DND-41 (cell line): ENCODE data around the gene DLG1.

Experiments used
- ATAC-seq: fragments of 200-7000 bp; cut with Tn5 transposase; 3 replicates; pipeline ENCODE4 v1.9.1; 2021; ENCODE audit warnings: low read depth; ENCODE audit not compliant: insufficient read depth
- DNase-seq: peaks from one replicate; pipeline ENCODE4 v3.0.0-alpha.2; 2020
- H2AFZ ChIP-seq: 2 replicates; pipeline ENCODE4 v1.6.0; 2012; ENCODE audit warnings: low read depth, low read length
- H3K27ac ChIP-seq: 2 replicates; pipeline ENCODE4 v1.5.1; 2012; ENCODE audit warnings: low read length, inconsistent platforms
- H3K27me3 ChIP-seq: fragments of 200-600 bp; sonication (generic); 2 replicates; pipeline ENCODE4 v1.6.0; 2012; ENCODE audit warnings: low read length, mild to moderate bottlenecking, inconsistent platforms; ENCODE audit not compliant: insufficient read depth, poor library complexity
- H3K36me3 ChIP-seq: 2 replicates; pipeline ENCODE4 v1.5.1; 2012; ENCODE audit warnings: low read length, inconsistent platforms; ENCODE audit not compliant: insufficient read depth
- H3K4me1 ChIP-seq: 2 replicates; pipeline ENCODE4 v1.5.1; 2012; ENCODE audit warnings: mild to moderate bottlenecking, low read length; ENCODE audit not compliant: insufficient read depth
- H3K4me2 ChIP-seq: 2 replicates; pipeline ENCODE4 v1.6.0; 2012; ENCODE audit warnings: mild to moderate bottlenecking, moderate library complexity, low read length, inconsistent platforms; ENCODE audit not compliant: insufficient read depth
- H3K4me3 ChIP-seq, 2 experiments: fragments of 200-600 bp in 1 of 2; shearing (Covaris generic) in 1 of 2; 2 replicates each; pipeline ENCODE4 v1.5.1; 2012 to 2016; ENCODE audit warnings: inconsistent platforms in 2 of 2, low read length in 2 of 2, mild to moderate bottlenecking in 2 of 2, low read depth in 1 of 2, moderate library complexity in 1 of 2
- H3K79me2 ChIP-seq: 2 replicates; pipeline ENCODE4 v1.6.0; 2012; ENCODE audit warnings: low read length, inconsistent platforms; ENCODE audit not compliant: insufficient read depth
- H3K9ac ChIP-seq: 2 replicates; pipeline ENCODE4 v1.6.0; 2012; ENCODE audit warnings: low read depth, mild to moderate bottlenecking, inconsistent platforms, low read length, moderate library complexity
- H3K9me3 ChIP-seq: 2 replicates; pipeline ENCODE4 v1.5.1; 2012; ENCODE audit warnings: low read length, moderate library complexity, mild to moderate bottlenecking, inconsistent platforms; ENCODE audit not compliant: insufficient read depth, severe bottlenecking
- H4K20me1 ChIP-seq: 2 replicates; pipeline ENCODE4 v1.6.0; 2012; ENCODE audit warnings: low read length; ENCODE audit not compliant: insufficient read depth
- EZH2 ChIP-seq: IDR thresholded peaks from 3 replicates; pipeline ENCODE4 v1.6.1; 2012; ENCODE audit warnings: borderline replicate concordance, low read depth, mild to moderate bottlenecking, moderate library complexity, low read length, inconsistent platforms; ENCODE audit not compliant: severe bottlenecking
- TF ChIP-seq, protein P1 (sequence below): IDR thresholded peaks from 2 replicates; pipeline ENCODE4 v1.5.1; 2012; ENCODE audit warnings: borderline replicate concordance, low read length, moderate library complexity, mild to moderate bottlenecking; ENCODE audit not compliant: poor library complexity, severe bottlenecking; ENCODE audit errors: extremely low read depth

DLG1 gene

DNA sequence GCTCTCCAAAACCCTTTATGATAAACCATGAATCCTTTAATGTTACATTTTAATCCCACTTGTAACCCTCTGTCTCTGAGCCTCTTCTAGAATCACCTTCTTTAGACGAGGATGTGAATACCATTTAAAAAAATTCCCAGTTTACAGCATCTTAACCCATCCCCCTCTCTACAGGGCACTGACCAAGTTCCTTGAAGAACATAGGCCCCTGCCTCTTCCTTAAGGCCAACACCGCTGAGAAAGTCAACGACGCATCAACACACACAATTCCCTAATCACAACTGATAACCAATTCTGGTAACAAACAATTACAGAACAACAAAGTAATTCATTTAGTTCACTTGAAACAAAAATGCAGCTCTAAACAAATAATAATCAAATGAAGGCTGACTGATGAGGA lies 130.3 kb downstream of the DLG1 start:
- Histone ChIP-seq H3K36me3 (no peaks in the 10 kb centered on the region), H2AFZ (no peak overlapping the region), H3K4me2 (no peak overlapping the region), H3K9me3 (no peaks in the 10 kb centered on the region), H3K27ac (no peak overlapping the region), H3K79me2 (peaks cover 7% of the 10 kb centered on the region), H3K27me3 (no peaks in the 10 kb centered on the region), H3K4me1 (no peaks in the 10 kb centered on the region), H3K9ac (no peak overlapping the region), H3K4me3 (no peak overlapping the region), H4K20me1 (peaks cover 3% of the 10 kb centered on the region; the same call in 1 of the 2 replicates)
- ATAC-seq: no peak
- TF ChIP-seq, protein P1, sequence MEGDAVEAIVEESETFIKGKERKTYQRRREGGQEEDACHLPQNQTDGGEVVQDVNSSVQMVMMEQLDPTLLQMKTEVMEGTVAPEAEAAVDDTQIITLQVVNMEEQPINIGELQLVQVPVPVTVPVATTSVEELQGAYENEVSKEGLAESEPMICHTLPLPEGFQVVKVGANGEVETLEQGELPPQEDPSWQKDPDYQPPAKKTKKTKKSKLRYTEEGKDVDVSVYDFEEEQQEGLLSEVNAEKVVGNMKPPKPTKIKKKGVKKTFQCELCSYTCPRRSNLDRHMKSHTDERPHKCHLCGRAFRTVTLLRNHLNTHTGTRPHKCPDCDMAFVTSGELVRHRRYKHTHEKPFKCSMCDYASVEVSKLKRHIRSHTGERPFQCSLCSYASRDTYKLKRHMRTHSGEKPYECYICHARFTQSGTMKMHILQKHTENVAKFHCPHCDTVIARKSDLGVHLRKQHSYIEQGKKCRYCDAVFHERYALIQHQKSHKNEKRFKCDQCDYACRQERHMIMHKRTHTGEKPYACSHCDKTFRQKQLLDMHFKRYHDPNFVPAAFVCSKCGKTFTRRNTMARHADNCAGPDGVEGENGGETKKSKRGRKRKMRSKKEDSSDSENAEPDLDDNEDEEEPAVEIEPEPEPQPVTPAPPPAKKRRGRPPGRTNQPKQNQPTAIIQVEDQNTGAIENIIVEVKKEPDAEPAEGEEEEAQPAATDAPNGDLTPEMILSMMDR: no peak
- TF ChIP-seq EZH2: no peak
- no peak for DNase-seq

DNA sequence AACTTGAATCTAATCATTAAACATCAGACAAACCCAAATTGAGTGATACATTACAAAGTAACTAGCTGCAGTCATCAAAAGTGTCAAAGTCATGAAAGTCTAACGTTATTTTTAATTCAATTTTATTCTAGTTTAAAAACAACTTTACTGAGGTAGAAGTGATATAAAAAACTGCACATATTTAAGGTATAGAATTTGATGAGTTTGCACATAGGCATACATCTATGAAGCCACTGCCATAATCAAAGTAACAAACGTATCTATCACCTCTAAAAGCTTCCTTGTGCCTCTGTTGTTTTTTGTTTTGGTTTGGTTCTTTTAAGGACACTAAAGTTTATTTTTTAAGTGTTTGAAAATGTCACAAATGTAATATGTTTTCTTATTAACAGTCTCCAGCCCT lies 130.9 kb downstream of the DLG1 start:
- H2AFZ ChIP-seq: no peak overlapping the region
- TF ChIP-seq EZH2: no peak
- TF ChIP-seq, protein P1: no peak

DNA sequence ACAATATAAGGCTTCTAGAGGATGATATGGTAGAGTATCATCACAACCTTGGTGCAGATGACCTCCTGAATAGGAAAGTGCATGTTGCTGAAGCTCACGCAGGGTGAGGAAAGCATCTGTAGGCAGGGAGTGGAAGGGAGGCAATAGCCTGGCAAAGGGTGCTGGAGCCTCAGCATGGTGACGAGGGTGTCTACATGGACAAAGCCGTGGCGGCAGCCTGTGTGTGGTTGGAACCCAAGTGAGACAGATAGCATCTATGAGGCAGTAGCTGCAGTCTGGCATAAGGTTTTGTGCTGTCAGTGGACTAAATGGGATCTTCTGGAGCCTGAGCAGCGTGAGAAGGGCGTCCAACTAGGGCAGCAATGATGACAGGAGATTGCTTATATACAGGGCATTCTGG lies 132.5 kb downstream of the DLG1 start:
- Histone ChIP-seq H2AFZ (no peak overlapping the region), H3K27ac (no peak overlapping the region), H4K20me1 (peaks cover 3% of the 10 kb centered on the region; the same call in 1 of the 2 replicates), H3K4me3 (no peak overlapping the region), H3K4me2 (no peak overlapping the region), H3K27me3 (no peaks in the 10 kb centered on the region), H3K9ac (no peak overlapping the region), H3K9me3 (no peaks in the 10 kb centered on the region), H3K4me1 (no peaks in the 10 kb centered on the region), H3K79me2 (peaks cover 7% of the 10 kb centered on the region), H3K36me3 (no peaks in the 10 kb centered on the region)
- no peak for ATAC-seq
- DNase-seq: no peak
- TF ChIP-seq EZH2: no peak
- TF ChIP-seq, protein P1: no peak

More for the DNA sequence above, 130.9 kb downstream of the DLG1 start:
- H4K20me1 ChIP-seq: peaks cover 3% of the 10 kb centered on the region; the same call in 1 of the 2 replicates
- H3K36me3 ChIP-seq: no peaks in the 10 kb centered on the region
- H3K9ac ChIP-seq: no peak overlapping the region
- H3K4me1 ChIP-seq: no peaks in the 10 kb centered on the region
- no peak overlapping the region for H3K4me2 ChIP-seq
- no peak overlapping the region for H3K27ac ChIP-seq
- no peaks in the 10 kb centered on the region for H3K9me3 ChIP-seq
- H3K27me3 ChIP-seq: no peaks in the 10 kb centered on the region
- no peak for ATAC-seq
- DNase-seq: no peak
- H3K4me3 ChIP-seq: no peak overlapping the region
- peaks cover 7% of the 10 kb centered on the region for H3K79me2 ChIP-seq

DNA sequence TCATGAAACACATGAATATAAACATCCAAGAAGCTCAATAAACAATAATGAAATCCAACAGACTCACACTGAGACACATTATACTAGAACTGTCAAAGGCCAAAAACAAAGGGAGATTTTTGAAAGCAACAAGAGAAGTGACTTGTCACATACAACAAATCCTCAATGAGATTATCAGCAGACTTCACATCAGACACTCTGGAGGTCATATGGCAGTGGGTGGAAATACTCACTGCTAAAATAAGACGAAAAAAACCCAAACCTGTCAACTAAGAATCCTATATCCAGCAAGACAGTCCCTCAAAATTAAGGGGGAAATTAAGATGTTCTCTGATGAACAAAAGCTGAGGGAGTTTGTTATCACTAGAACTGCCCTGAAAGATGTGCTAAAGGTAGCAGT lies 143.4 kb downstream of the DLG1 start:
- Histone ChIP-seq H3K27ac (no peak overlapping the region), H3K4me1 (no peaks in the 10 kb centered on the region), H3K4me2 (no peak overlapping the region), H3K79me2 (peaks cover 31% of the 10 kb centered on the region), H3K9ac (no peak overlapping the region), H3K27me3 (no peaks in the 10 kb centered on the region), H3K4me3 (no peak overlapping the region), H2AFZ (no peak overlapping the region), H3K36me3 (peaks cover 17% of the 10 kb centered on the region; the same call in 1 of the 2 replicates), H3K9me3 (peaks cover 26% of the 10 kb centered on the region), H4K20me1 (no peaks in the 10 kb centered on the region)
- DNase-seq (no peak), ATAC-seq (no peak)
- TF ChIP-seq EZH2: no peak
- TF ChIP-seq, protein P1: no peak
